NCI-H2171 (cell line): ENCODE results near the gene FRMD4A.
"Not testable (repeated sequence)": the region's sequence is repeated elsewhere in the genome, so short reads cannot be mapped to it uniquely, and the experiment has no call there.

Experiments used
- DNase-seq: peaks from one replicate; lab custom pipeline; 2025; lab: John Stamatoyannopoulos, UW

The FRMD4A gene

GRCh38 chr10:14240253-14241189 is 90.2 kb downstream of the FRMD4A start:
- no peak for DNase-seq

- DNase-seq: not testable (repeated sequence)
Observed at GRCh38 chr10:14238659-14239058, 92.1 kb downstream of the FRMD4A start.

- no peak for DNase-seq
Observed at GRCh38 chr10:14236341-14236740, 94.4 kb downstream of the FRMD4A start.

GRCh38 chr10:14235566-14236195 is 95.0 kb downstream of the FRMD4A start:
- no peak for DNase-seq

- DNase-seq: no peak
Observed at GRCh38 chr10:14233566-14233965, 97.2 kb downstream of the FRMD4A start.

- DNase-seq: not testable (repeated sequence)
Observed at GRCh38 chr10:14228798-14229197, 101.9 kb downstream of the FRMD4A start.

GRCh38 chr10:14225379-14225778 is 105.3 kb downstream of the FRMD4A start:
- no peak for DNase-seq

- no peak for DNase-seq
Observed at GRCh38 chr10:14220026-14220425, 110.7 kb downstream of the FRMD4A start.

GRCh38 chr10:14219411-14219810 is 111.3 kb downstream of the FRMD4A start:
- DNase-seq: no peak

GRCh38 chr10:14215641-14216040 is 115.1 kb downstream of the FRMD4A start:
- DNase-seq: no peak

GRCh38 chr10:14213703-14214102 is 117.0 kb downstream of the FRMD4A start:
- not testable (repeated sequence) for DNase-seq

GRCh38 chr10:14211610-14212009 is 119.1 kb downstream of the FRMD4A start:
- no peak for DNase-seq

GRCh38 chr10:14208231-14208630 is 122.5 kb downstream of the FRMD4A start:
- no peak for DNase-seq

GRCh38 chr10:14205233-14205632 is 125.5 kb downstream of the FRMD4A start:
- no peak for DNase-seq

GRCh38 chr10:14200698-14201544 is 129.8 kb downstream of the FRMD4A start:
- no peak for DNase-seq

GRCh38 chr10:14199098-14199497 is 131.6 kb downstream of the FRMD4A start:
- not testable (repeated sequence) for DNase-seq

GRCh38 chr10:14198078-14198477 is 132.6 kb downstream of the FRMD4A start:
- no peak for DNase-seq

GRCh38 chr10:14196113-14196512 is 134.6 kb downstream of the FRMD4A start:
- DNase-seq: no peak

GRCh38 chr10:14195433-14195832 is 135.3 kb downstream of the FRMD4A start:
- DNase-seq: no peak

GRCh38 chr10:14192746-14193145 is 138.0 kb downstream of the FRMD4A start:
- DNase-seq: no peak

GRCh38 chr10:14191871-14192270 is 138.9 kb downstream of the FRMD4A start:
- DNase-seq: no peak

GRCh38 chr10:14191407-14191806 is 139.3 kb downstream of the FRMD4A start:
- no peak for DNase-seq
